HG03558 (cell line): ENCODE data around the gene SDHB.
A peak's percentile ranks its signal among the peaks of the same experiment; 100 is the strongest.

Experiments used
- ATAC-seq: cut with Tn5 transposase; IDR thresholded peaks from one replicate; pipeline ENCODE4 v1.9.1; 2021; ENCODE audit warnings: moderate number of reproducible peaks; ENCODE audit not compliant: unreplicated experiment; ENCODE audit errors: extremely low read depth

The SDHB gene

DNA sequence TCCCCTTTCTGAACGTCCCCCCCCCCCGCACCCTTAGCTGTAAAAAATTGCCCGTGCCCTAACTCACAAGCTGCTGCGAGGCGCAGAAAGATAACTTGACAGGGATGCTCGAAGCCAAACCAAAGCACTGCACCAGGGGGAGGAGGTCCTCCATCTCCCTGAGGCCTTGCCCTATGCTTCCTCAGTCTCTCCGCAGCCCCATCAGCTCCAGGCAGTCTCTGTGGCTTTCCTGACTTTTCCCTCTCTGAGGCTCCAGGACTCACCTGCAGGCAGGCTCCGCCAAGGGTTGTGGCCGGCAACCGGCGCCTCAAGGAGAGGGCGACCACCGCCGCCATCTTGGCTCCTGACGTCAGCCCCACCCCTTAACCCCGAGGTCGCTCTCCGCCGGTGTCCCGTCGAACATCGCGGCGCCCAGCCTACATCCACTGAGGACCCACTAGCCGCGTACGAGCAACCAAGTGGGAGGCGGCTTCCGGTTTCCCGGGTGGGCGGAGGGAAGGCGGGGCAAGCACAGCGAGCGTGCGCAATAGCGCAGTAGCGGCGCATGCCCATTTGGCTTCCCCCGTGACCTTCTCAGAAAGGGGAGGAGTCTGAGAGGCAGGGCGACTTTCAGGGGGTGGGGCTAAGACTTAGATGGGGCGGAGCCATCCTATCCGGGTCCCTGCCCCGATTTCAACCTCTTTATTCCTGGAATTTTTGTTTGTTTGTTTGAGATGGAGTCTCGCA, at the start of gene SDHB:
SDHB (minus strand) TSS at position 348 of the 726 bp plus-strand sequence; CDS start at position 335, 13 bp downstream.
- ATAC-seq, result peak; percentile 87

DNA sequence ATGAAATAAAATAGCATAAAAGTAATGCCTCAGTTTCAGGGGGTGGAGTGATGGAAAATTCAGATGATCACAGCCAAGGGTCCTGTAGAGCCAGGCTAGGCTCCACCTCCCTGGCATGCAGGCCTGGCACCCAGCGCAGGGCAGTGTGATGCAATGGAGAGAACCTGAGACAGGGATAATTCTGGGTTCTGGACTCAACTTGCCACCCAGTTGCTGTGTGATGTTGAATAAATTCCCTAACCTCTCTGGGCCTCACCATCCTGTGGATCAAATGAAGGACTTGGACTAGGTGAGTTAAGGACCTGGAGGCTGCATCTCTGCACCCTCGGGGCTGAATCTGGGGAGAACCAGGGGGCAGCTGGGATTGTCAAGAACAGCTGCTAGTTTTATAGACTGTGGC, 48.4 kb upstream of the SDHB start:
- no peak for ATAC-seq

DNA sequence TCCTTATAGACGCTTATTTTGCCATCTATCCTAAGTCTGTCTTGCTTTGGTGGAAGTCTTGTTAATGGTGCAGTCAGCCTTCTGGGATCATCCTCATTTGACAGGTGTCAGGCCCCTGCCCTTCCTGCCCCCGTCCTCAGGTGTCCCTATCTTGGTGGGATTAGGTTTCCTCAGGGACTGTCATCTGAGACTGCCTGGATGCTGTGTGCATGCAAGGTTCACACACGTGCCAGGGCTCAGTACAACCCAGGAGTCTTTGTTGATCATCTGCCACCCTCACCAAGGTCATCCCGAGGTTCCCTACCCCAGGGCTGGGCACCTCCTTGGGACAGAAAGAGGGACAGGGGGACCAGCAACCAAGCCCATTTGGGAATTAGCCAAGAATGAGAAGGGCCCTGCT, 47.4 kb upstream of the SDHB start:
- no peak for ATAC-seq

DNA sequence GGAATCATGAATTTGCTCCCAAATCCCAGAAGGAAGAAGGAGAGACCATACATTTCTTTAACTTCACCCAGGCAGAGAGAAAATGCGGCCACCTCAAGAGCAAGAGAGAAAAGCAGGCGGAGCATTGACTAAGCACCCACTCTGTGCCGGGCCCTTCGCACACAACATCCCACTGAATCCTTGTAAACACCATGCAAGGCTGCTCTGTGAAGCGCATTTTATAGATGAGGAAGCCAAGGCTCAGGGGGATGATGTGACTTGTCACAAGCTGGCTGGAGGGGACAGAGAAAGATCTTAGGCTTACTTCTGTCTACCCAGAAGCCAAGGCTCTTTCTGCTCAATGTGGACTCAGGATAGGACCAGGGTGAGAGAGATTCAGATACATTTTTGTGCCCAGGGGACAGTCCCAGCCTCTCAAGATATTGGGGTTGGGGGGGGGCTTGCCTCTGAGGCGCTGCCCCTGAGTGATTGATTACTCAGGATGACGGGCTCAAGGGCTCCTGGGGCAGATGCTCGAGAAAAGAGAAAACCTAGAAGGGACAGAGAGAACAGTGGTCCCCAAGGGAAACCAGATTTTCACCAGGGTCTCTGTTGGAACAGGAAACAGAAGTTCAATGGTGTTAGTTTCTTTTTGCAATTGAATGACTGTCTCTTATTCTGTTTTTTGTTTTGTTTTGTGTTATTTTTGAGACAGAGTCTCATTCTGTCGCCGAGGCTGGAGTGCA, 45.9 kb upstream of the SDHB start:
- ATAC-seq, result no peak

DNA sequence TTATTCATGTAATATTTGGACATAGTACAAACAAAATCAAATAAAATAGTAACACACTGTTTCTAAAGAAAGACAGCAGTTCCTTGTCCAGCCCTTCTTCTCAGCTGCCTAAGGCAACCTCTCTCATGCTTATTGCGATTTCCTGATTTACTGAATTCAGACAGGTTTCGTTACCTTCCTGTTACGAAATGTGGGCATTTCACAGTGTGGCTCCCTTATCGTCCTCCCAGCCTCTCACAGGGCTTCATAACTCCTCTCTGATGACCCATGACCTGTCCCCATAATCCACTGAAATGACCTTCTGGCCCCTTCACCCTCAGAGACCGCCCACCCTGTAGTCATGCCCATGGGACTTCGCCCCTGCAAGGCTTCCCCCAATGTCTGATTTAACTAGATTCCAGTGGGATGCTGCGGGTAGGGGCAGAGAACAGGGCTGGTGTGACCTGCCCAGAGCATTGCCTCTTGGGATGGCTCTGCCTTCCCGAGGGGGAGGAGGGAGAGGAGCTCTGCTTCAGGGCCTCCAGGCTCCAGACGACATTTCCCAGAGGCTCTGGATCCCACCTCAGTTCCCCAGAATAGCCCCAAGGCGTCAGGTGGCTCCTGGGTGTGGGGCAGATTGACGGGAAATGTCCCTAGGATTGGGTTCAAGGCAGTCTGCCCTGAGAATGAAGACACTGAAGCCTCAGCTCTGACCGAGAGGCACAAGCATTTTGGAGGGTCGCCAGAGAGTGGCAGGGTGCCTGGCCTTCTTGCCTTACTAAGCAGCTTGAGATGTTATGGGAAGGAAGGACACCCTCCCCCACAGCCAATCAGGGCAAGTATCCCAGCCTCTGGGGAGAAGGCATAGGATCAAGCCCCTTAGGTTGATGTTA, 44.9 kb upstream of the SDHB start:
- no peak for ATAC-seq

DNA sequence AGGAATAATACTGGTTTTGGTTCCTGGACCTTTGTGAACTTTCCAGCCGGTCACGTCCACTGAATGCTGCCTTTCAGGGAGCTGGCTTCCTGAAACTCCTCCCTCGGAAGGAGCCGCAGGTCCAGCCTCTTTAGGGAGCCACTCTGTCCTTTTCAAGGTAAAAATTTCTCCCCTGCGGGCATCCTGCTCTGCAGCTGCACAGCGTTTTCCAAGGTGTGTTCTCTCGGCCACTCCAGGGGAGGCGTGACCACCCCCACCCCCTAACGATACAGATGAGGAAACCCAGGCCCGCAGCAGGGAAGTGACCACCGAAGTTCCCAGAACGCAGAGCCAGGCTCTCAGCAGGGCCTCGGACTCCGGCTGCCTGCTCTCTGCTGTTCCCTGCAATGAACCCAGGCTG, 44.0 kb upstream of the SDHB start:
- no peak for ATAC-seq

DNA sequence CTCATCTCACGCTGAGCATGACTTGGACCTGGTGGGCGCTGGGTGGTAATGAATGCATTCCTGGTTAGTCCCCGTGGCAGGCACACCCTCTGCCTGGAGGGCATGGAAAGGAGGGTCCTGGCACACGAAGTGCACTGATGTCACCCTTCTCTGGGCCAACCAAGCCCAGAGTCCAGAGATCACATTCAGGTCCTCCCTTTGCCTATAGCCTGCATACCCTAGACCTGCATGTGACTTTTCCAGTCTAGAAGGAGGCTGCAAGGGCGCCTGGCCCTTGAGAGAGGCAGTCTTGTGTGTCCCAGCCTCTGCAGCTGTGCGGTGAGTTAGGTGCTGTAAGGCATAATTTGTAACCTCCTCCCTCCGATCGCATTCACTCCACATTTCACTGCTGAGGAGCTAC, 43.3 kb upstream of the SDHB start:
- ATAC-seq, result no peak

DNA sequence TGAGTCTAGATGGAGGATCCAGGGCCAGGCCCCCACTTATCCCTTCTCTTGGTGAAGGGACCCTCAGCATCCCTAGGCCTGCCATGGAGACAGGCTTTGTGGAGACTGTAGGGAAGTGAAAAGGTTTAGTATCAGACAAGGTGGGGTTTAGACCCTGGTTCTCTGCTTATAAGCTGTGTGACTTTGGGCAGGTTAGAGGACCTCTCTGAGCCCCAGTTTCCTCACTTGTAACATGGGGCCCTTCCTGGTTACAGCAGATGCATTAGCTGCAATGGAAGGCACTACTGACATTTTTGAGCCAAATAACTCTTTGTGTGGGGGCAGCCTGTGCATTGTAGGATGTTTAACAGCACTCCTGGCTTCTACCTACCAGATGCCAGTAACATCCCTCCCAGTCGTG, 42.8 kb upstream of the SDHB start:
- no peak for ATAC-seq

DNA sequence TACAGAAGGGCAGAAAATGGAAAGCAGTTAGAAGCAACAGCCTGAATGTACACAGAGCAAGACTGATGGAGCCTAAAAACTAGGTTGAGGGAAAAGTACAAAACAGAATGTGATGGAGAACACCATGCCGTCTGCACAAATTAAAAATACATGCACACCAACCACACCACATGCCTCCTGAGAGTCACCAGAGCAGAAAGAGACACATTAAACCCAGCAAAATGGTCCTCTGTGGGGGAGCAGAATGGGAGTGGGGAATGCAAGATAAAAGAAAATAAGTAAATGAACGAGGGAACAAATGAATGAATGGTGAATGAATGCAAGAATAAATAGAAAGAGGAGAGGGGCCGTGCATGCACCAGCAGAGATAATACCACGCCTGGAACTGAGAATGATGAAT, 41.3 kb upstream of the SDHB start:
- no peak for ATAC-seq

DNA sequence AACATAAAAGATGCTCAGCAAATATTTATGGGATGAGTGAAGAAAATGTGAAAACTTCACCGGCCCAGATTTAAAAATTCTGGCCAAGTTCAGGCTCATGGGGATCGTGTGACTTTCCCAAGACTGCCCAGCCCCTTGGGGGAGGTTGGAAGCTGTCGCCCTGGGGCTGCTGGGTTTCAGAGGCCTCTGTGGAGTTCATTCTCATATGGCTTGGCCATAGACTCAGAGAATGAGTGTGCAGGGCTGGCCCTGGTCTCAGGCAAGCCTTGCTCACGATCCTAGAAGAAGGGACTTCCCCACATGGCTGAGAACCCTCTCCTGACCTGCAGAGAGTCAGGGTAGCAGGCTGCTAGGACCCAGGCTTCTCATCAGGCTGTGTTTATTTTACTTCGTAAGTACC, 40.8 kb upstream of the SDHB start:
- no peak for ATAC-seq

DNA sequence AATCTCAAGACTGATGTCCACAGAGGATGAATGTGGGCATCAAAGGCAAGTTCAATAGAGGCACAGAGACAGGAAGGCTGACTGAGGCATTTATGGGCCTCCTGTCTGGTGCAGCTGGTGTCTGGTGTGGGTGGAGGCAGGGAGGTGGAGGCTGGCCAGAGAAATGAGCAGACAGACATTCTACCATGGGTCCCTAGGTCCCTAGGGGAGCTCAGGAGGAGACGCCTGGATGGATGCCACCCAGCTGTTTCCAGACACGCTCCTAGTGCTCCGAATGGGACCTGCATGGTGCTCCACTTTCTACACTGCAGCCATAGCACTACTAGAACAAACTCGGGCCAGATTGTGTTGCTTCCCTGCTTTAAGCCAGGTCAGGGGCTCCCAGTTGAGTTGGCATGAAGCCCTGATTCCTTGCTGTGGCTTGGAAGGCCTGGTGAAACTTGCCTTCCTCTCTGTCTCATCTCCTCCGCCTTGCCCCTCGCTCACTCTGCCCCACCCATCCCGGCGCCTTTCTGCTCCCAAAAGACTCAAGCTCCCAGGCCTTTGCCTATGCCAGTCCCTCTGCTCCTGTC, 40.1 kb upstream of the SDHB start:
- ATAC-seq, result no peak

DNA sequence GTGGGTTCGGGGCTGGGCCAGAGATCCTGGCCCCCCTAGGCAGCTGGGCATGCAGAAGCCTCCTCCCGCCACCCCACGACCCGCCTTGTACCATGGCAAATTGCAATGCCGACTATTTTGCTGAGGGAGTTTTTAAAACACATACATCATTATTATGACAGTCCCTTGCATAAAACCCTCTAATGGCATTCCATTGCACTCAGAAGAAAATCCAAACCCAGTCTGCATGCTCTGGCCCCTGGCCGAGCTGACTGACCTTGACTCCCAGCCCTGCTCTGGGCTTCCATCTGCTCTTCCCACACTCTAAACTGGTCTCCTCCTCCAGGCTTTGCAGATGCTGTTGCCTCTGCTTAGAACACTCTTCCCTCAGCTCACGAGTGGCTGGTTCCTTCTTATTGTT, 37.4 kb upstream of the SDHB start:
- ATAC-seq, result no peak

DNA sequence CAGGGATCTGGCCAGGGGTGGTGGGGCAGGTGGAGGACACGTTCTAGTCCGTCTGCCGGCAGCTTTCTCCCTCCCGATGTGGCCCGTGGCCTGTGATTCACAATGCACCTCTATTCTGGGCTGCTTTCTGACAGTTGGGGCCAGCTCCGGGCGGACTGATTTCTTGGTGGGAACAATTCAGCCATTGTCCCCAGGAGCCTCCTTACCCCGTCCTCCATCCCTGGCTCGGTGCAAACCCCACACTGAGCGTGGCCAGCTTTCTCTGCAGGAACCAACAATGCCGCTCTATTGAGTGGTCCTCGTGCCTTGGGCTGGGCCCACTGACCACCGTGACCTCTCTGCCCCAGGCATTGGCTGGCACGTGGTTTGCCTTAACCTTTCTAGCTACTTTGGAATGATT, 35.7 kb upstream of the SDHB start:
- no peak for ATAC-seq

DNA sequence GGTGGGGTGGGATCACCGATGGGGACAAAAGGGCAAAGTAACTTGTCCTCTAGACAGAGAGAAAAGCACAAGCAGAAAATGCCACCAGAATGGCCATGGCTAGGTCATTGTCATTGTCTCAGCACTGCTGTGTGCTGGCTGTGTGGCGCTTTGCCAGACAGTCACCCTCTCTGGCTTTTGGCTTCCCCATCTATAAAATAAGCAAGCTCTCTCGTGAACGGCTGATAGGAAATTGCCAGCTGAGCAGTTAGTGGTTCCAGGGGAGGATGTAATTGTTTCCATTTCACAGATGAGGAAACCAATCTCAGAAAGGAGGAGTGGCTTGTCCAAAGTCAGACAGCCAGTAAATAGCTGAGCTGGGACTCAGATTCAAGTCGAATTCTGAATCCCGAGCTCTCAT, 32.9 kb upstream of the SDHB start:
- no peak for ATAC-seq

DNA sequence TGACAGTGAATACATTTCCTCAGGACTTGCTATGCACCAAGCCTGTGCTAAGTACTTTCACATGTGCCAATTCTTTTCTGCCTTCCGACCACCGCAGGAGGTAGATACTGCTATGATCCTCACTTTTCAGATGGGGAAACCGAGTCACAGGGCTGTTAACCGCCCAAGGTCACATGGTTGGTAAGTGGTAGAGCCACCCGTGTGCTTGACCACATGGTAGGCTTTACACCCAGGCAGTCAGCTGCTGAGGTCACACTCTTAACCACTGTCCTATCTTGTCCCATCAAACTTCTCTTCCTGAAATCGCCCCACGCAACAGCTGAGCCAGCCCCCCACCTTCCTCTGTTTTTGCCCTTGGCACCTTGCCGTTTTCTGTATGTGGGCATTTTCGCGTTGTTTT, 31.0 kb upstream of the SDHB start:
- no peak for ATAC-seq

DNA sequence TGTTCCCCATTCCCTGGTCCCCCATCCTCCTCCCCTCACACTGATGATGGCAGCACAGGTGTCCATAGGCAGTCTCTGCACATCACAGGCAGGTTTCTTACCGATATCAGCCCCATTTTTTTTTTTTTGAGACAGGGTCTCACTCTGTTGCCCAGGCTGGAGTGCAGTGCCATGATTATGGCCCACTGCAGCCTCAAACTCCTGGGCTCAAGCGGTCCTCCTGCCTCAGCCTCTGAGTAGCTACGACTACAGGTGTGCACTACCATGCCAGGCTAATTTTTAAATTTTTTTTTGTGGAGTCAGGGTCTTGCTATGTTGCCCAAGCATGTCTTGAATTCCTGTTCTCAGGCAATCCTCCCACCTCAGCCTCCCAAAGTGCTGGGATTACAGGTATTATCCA, 28.9 kb upstream of the SDHB start:
- no peak for ATAC-seq

DNA sequence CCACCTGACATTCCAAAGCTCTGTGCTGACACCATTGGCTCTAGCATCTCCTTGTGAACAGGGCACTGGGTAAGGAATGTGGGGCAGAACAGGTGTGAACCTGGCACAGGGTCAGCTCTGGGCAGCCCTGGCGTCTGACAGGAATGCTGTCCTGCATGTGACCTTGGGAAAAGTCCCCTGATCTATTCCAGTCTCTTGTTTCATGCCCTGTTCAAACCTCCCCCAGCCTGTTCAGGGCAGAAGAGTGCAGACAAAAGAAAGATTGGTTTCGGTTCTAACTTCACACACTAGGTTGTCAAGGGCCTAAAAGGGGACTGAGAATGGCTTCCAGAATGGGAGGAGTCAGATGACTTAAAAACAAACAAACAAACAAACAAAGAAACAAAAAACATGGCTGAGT, 27.6 kb upstream of the SDHB start:
- ATAC-seq, result no peak

DNA sequence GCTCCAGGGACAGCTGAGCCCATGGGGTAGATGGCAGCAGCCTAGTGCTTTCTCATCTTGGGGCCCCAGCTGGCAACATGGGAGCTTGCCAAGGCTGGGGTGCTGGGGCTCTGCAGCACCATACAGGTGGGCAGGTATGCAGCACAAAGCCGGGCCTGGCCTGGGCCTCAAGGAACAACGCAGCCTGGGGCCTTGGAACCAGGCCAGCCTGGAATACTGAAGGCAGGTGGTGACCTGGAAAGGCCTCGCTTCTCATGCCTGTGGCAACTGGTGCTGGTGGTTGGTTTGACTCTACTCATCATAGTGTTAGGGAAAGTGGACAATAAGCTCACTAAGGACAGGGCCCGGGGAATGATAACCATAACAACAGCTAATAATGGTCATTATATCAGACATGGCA, 27.0 kb upstream of the SDHB start:
- no peak for ATAC-seq

DNA sequence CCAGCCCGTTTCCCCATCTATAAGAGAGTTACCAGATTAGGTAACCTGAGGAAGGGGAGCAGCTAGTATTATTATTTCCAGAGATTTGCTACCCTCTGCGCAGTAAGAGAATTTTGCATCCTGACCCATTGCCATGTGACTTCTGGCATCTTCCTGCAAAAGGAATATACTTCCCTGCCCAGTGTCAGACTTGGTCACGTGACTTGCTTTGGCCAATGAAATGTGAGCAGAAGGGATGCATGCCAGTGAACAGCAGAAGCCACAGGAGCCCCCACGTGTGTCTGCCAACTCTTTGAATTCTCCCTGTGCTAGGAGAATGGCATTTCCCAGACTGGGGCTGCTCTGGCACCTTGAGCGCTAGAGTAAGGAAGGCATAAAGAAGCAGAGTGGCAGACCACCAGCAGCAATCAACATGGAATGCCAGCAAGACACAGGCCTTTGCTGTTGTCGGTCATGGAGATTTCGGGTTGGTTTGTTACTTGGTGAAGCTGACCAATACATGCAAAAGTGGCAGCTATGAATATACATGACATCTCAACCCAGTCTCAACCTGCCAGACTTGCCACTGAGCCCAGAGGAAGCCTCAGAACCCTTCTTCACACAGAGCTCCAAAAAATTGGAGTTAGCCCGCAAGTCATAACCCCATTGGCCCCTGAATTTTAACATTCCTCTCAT, 26.4 kb upstream of the SDHB start:
- ATAC-seq, result no peak
